OCI-LY3 (cell line): ENCODE data around the gene MANEAL.

Experiments
- EZH2phosphoT487 ChIP-seq: fragments of 200-600 bp; shearing (Covaris generic); IDR thresholded peaks from 2 replicates; pipeline ENCODE4 v1.6.1; 2018; ENCODE audit warnings: antibody characterized with exemption, mixed run types, low read depth
- TF ChIP-seq, protein P1 (sequence below): fragments of 200-600, 300-600 bp; sonication (generic); IDR thresholded peaks from 2 replicates; pipeline ENCODE4 v1.5.1; 2014; ENCODE audit warnings: antibody characterized with exemption, low read length, low read depth

- TF ChIP-seq, protein P1, sequence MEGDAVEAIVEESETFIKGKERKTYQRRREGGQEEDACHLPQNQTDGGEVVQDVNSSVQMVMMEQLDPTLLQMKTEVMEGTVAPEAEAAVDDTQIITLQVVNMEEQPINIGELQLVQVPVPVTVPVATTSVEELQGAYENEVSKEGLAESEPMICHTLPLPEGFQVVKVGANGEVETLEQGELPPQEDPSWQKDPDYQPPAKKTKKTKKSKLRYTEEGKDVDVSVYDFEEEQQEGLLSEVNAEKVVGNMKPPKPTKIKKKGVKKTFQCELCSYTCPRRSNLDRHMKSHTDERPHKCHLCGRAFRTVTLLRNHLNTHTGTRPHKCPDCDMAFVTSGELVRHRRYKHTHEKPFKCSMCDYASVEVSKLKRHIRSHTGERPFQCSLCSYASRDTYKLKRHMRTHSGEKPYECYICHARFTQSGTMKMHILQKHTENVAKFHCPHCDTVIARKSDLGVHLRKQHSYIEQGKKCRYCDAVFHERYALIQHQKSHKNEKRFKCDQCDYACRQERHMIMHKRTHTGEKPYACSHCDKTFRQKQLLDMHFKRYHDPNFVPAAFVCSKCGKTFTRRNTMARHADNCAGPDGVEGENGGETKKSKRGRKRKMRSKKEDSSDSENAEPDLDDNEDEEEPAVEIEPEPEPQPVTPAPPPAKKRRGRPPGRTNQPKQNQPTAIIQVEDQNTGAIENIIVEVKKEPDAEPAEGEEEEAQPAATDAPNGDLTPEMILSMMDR = no peak
- TF ChIP-seq EZH2phosphoT487 = no peak
Observed at GRCh38 chr1:37767488-37767887, 26.2 kb upstream of the MANEAL start.
